ENCODE data around the gene PLCH2. TPM values are rescaled to one million over a fixed set of nuclear protein-coding genes. Genes with fewer than 3 reads are reported as not detected.

The PLCH2 gene
- total and polyA plus RNA-seq, 10 of the 15 experiments (the other 5 are each of a cell fraction or from before 2014, with no cell fraction given), result 0.03 to 0.73 (median 0.24) TPM; not detected in 3

GRCh38 chr1:2548068-2548589 lies 72.0 kb downstream of the PLCH2 start (continued):
- TF ChIP-seq BCLAF1 (IDR thresholded peaks at IDR 0.05) (no peak), PAX5 (IDR thresholded peaks at IDR 0.05; ENCODE audit: borderline replicate concordance, low read depth, low read length) (no peak; the same call in 1 of the 2 replicates), SMC3 (IDR thresholded peaks at IDR 0.05; ENCODE audit: borderline replicate concordance, low read length) (peak; percentile 85), NFXL1 (IDR thresholded peaks at IDR 0.05; ENCODE audit: borderline replicate concordance) (no peak), REST (IDR thresholded peaks at IDR 0.05; ENCODE audit: low read depth, low read length) (no peak), IKZF1 (conservative IDR thresholded peaks at IDR 0.05) (peak; percentile 89), EGR1 (IDR thresholded peaks at IDR 0.05; ENCODE audit: borderline replicate concordance in 1 of 2, low read depth in 2 of 2, low read length in 2 of 2) (no peak; a peak in 1 of 3 replicates), CUX1 (IDR thresholded peaks at IDR 0.05; ENCODE audit: insufficient replicate concordance, low read depth, low read length) (no peak), NR2C1 (IDR thresholded peaks at IDR 0.05) (no peak), RCOR1 (conservative IDR thresholded peaks at IDR 0.05; ENCODE audit: low read depth, low read length) (no peak), NR2F1 (conservative IDR thresholded peaks at IDR 0.05) (peak; percentile 82), HSF1 (IDR thresholded peaks at IDR 0.05; ENCODE audit: low read depth, low read length) (no peak), USF2 (IDR thresholded peaks at IDR 0.05; ENCODE audit: borderline replicate concordance, low read depth, low read length) (no peak), ETV6 (conservative IDR thresholded peaks at IDR 0.05 in 1 of 2, IDR thresholded peaks at IDR 0.05 in 1 of 2; ENCODE audit: borderline replicate concordance in 1 of 2, low read depth in 1 of 2) (no peak; a peak in 1 of 4 replicates), DPF2 (IDR thresholded peaks at IDR 0.05) (peak; percentile 71)

Data from GM12878 (cell line).